BE2C (cell line): ENCODE data around the gene GPATCH2.

Experiments
- DNase-seq: peaks from one replicate; pipeline ENCODE4 v3.0.0-alpha.2; 2020
- H3K27me3 ChIP-seq: fragments of 250-450 bp; sonication (Bioruptor Pico); 2 replicates; pipeline ENCODE4 v1.5.1; 2020; ENCODE audit warnings: mild to moderate bottlenecking
- H3K36me3 ChIP-seq: fragments of 250-450 bp; sonication (Bioruptor Pico); 2 replicates; pipeline ENCODE4 v1.5.1; 2020; ENCODE audit warnings: mild to moderate bottlenecking
- H3K4me1 ChIP-seq: fragments of 250-450 bp; sonication (Bioruptor Pico); 2 replicates; pipeline ENCODE4 v1.5.1; 2020
- H3K4me3 ChIP-seq: 2 replicates; pipeline ENCODE4 v1.5.1; 2011; ENCODE audit warnings: low read depth, low read length
- H3K9me3 ChIP-seq: fragments of 250-450 bp; sonication (Bioruptor Pico); 2 replicates; pipeline ENCODE4 v1.5.1; 2020
- CTCF ChIP-seq: IDR thresholded peaks from 2 replicates; pipeline ENCODE4 v1.5.1; 2012; ENCODE audit warnings: mild to moderate bottlenecking, low read depth, low read length

The GPATCH2 gene

GRCh38 chr1:217521317-217521716 lies 109.6 kb downstream of the GPATCH2 start:
- no peak for TF ChIP-seq CTCF
- no peaks in the 10 kb centered on the region for H3K9me3 ChIP-seq
- no peaks in the 10 kb centered on the region for H3K36me3 ChIP-seq
- no peaks in the 10 kb centered on the region for H3K27me3 ChIP-seq
- DNase-seq, result no peak
- no peak overlapping the region for H3K4me3 ChIP-seq
- peaks cover 3% of the 10 kb centered on the region; the same call in 1 of the 2 replicates for H3K4me1 ChIP-seq

- no peak for TF ChIP-seq CTCF
- Histone ChIP-seq H3K9me3 (no peaks in the 10 kb centered on the region), H3K27me3 (no peaks in the 10 kb centered on the region), H3K36me3 (no peaks in the 10 kb centered on the region), H3K4me3 (no peak overlapping the region), H3K4me1 (no peaks in the 10 kb centered on the region)
- no peak for DNase-seq
Measured at GRCh38 chr1:217506878-217507277, 124.0 kb downstream of the GPATCH2 start.

GRCh38 chr1:217498209-217498608 lies 132.7 kb downstream of the GPATCH2 start:
- Histone ChIP-seq H3K36me3 (no peaks in the 10 kb centered on the region), H3K27me3 (no peaks in the 10 kb centered on the region), H3K4me1 (no peaks in the 10 kb centered on the region; the same call in 1 of the 2 replicates), H3K9me3 (no peaks in the 10 kb centered on the region), H3K4me3 (no peak overlapping the region)
- TF ChIP-seq CTCF, result no peak
- no peak for DNase-seq

GRCh38 chr1:217495249-217495648 lies 135.6 kb downstream of the GPATCH2 start:
- DNase-seq, result no peak
- Histone ChIP-seq H3K36me3 (no peaks in the 10 kb centered on the region), H3K4me1 (no peaks in the 10 kb centered on the region; the same call in 1 of the 2 replicates), H3K4me3 (no peak overlapping the region), H3K9me3 (no peaks in the 10 kb centered on the region), H3K27me3 (no peaks in the 10 kb centered on the region)
- no peak for TF ChIP-seq CTCF

GRCh38 chr1:217494767-217495166 lies 136.1 kb downstream of the GPATCH2 start:
- H3K9me3 ChIP-seq, result no peaks in the 10 kb centered on the region
- H3K27me3 ChIP-seq, result no peaks in the 10 kb centered on the region
- TF ChIP-seq CTCF, result no peak
- no peak for DNase-seq
- H3K4me1 ChIP-seq, result no peaks in the 10 kb centered on the region; the same call in 1 of the 2 replicates
- no peaks in the 10 kb centered on the region for H3K36me3 ChIP-seq
- H3K4me3 ChIP-seq, result no peak overlapping the region

GRCh38 chr1:217493290-217493689 lies 137.6 kb downstream of the GPATCH2 start:
- peak; percentile 31 for DNase-seq
- no peaks in the 10 kb centered on the region for H3K36me3 ChIP-seq
- TF ChIP-seq CTCF, result no peak
- no peaks in the 10 kb centered on the region for H3K9me3 ChIP-seq
- no peak overlapping the region for H3K4me3 ChIP-seq
- no peaks in the 10 kb centered on the region for H3K27me3 ChIP-seq
- no peaks in the 10 kb centered on the region; the same call in 1 of the 2 replicates for H3K4me1 ChIP-seq
